IPS-11a (cell line): Measurements from ENCODE around the gene RANBP10.
"Not testable (repeated sequence)": the region's sequence is repeated elsewhere in the genome, so short reads cannot be mapped to it uniquely, and the experiment has no call there.

Experiments used
- H3K4me3 ChIP-seq: one replicate; pipeline ENCODE4 v1.5.1; 2013; ENCODE audit warnings: low read depth, low read length, control low read depth

The RANBP10 gene

GRCh38 chr16:67806428-67807147, at the start of gene RANBP10, which contains the start of gene TSNAXIP1:
TSS of gene RANBP10 (minus strand) at chr16:67806560. CDS start at chr16:67806536, 24 bp downstream.
TSS of gene TSNAXIP1 (plus strand) at chr16:67806889. CDS start at chr16:67807150, 261 bp downstream.
- H3K4me3 ChIP-seq = peak within 1 kb of the TSS; percentile 96

DNA sequence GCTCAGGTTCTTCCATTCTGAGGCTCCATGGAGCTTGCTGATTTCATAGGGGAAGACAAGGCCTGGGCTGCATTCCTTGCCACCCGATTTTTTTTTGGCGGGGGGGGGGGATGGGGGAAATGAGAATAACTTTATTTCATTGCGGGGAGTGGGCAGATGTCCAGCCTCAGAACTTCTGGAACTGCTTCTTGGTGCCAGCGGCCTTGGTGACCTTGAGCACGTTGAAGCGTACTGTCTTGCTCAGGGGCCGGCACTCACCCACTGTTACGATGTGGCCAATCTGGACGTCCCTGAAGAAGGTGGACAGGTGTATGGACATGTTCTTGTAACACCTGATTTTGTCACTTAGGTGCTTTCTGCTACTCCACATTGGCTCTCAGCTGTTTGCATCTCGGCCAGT, 49.4 kb upstream of the RANBP10 start:
- no peak overlapping the region for H3K4me3 ChIP-seq

- H3K4me3 ChIP-seq = no peak overlapping the region
Measured at GRCh38 chr16:67853670-67854069, 47.3 kb upstream of the RANBP10 start.

DNA sequence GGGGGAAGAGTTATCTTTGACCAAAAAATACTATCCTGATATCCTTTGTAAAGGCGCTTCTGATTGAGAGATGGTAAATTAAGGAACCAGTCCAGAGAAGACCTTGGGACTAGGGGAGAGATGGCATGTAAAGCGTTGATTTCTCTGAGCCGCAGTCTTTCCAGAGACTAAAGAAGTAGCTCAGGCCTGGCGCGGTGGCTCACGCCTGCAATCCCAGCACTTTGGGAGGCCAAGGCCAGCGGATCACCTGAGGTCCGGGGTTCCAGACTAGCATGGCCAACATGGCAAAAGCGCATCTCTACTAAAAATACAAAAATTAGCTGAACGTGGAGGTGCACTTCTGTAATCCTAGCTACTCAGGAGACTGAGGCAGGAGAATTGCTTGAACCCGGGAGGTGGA, 41.8 kb upstream of the RANBP10 start:
- peak overlapping the region; percentile 85 for H3K4me3 ChIP-seq

DNA sequence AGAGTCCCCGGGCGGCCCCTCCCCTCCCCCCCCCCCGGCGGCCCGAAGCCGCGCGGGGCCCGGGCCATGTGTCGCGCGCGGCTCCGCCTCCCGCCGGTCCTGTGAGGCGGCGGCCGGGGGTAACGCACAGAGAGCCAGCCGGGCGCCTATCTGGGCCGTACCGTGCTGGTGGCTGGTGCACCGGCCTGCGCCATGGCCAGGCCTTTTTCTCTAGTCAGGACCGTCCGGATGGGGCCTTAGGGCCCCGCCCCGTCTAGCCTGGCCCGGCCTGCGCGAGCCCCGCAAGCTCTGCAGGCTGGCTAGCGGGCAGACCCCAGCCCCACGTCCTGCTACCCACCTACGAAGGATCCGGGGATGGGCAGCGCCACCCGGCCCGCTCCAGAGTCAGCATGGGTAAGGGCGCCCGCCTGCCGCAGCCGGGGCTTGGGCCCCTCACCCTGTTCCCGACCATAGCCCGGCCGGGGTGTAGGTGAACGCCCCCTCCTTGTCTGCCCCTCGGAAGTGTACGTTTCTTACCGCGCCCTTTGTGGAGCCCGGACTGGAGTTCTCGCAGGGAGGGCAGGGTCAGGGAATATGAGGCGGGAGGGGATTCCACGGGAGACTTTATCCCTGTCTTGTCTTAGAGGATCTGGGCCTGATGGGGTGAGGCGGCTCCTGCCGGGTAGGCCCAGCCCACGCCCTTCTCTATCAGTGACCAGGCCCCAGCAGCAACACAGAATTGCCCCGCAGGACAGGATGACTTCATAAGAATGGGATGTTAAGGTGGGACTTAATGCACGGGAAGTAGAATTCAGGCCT, 40.9 kb upstream of the RANBP10 start, which contains the start of gene CENPT:
Gene CENPT (minus strand): TSS at position 630 of the 798 bp plus-strand sequence. CDS start 13,834 bp downstream, outside the sequence.
- H3K4me3 ChIP-seq = peak within 1 kb of the TSS; percentile 85

- peak within 1 kb of the TSS; percentile 85 for H3K4me3 ChIP-seq
Measured at GRCh38 chr16:67846320-67847063, 40.1 kb upstream of the RANBP10 start, which contains the start of gene NUTF2. TSS of gene NUTF2 (plus strand) at chr16:67846933. CDS start at chr16:67865131, 18,198 bp downstream.

GRCh38 chr16:67846063-67846319, 39.6 kb upstream of the RANBP10 start:
- peak overlapping the region; percentile 50 for H3K4me3 ChIP-seq

DNA sequence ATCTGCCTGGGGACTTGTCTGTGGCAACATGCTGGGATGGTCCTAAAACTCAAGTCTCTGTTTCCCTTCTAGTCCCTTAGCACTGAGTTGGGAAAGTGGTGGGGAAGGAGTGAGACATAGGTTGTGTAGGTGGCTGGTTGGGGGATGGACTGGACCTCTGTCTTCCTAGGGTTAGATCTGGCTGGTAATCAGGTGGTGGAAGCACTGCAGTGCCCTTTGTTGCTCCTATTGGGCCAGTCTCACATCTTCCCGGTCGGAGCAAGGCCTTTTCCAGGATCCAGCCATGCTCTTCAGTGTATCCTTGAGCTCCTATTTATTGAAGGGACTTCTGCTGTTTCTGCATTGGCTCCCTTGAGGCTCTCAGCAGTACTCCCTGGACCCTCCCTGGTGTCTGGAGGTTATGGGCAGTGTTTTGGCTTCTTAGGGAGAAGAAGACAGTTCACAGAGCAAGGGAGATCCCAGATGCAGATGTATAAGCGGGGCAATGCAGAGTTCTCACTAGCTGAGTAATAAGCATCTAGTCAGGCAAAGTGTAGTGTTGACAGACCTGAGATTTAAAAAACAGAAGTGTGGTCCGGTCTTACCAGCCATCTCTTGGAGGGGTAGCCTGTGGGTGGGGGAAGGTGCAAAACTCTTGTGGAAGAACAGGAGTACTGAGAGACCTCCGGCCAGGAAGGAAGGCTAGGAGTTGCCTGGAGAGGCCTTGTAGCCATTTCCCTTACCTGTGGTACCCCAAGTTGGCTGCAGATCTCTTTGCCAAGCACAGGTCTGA, 39.1 kb upstream of the RANBP10 start:
- peak overlapping the region; percentile 50 for H3K4me3 ChIP-seq

GRCh38 chr16:67844497-67844896, 38.1 kb upstream of the RANBP10 start:
- H3K4me3 ChIP-seq = no peak overlapping the region

- H3K4me3 ChIP-seq = peak overlapping the region; percentile 97
Measured at GRCh38 chr16:67843343-67843765, 37.0 kb upstream of the RANBP10 start.

GRCh38 chr16:67842509-67843342, 36.4 kb upstream of the RANBP10 start:
- H3K4me3 ChIP-seq = peak overlapping the region; percentile 97

DNA sequence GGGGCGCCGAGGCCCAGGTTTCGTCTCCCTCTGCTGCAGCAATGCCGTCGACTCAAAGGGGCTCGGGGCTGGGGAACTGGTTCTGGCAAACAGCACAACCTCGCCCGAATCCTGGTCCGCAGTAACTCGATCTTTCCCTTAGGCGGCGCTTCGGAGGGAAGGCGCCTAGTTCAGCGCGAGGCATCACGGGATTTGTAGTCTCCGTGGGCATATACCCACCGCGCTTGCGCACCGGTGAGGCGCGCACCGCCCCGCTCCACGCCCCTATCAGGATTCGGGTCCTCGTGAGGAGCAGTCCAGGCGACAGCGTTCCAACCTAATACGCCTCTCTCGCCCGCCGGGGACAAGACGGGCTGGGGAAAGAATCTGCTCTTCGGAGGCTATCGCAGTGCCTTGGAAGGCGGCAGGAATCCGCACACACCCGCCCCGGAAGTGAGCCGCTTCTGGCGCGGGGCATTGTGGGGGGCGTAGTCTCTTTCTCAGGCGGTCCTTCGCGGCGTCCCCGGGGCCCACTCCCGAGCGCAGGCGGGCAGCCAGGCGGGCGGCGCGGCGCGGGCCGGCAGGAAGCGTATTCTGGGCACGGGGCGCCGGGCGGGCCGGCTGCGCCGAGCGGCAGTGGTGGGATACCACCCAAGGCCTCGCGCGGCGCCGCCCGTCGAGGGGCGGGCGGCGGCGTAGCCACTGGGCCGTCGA, 35.6 kb upstream of the RANBP10 start, which contains the start of gene THAP11:
Gene THAP11 (plus strand): TSS at position 505 of the 693 bp plus-strand sequence. CDS start 235 bp downstream, outside the sequence.
- H3K4me3 ChIP-seq = peak within 1 kb of the TSS; percentile 97

GRCh38 chr16:67841198-67841815, 34.9 kb upstream of the RANBP10 start:
- H3K4me3 ChIP-seq = no peak overlapping the region

GRCh38 chr16:67837811-67838210, 31.5 kb upstream of the RANBP10 start:
- H3K4me3 ChIP-seq = no peak overlapping the region

DNA sequence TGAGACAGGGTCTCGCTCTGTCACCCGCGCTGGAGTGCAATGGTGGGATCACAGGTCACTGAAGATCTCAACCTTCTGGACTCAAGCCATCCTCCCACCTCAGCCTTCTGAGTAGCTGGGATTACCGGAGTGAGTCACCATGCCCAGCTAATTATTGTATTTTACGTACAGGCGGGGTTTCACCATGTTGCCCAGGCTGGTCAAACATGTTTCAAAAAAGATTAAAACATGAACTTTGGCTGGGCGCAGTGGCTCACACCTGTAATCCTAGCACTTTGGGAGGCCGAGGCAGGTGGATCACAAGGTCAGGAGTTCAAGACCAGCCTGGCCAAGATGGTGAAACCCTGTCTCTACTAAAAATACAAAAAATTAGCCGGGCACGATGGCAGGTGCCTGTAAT, 30.8 kb upstream of the RANBP10 start:
- not testable (repeated sequence) for H3K4me3 ChIP-seq

DNA sequence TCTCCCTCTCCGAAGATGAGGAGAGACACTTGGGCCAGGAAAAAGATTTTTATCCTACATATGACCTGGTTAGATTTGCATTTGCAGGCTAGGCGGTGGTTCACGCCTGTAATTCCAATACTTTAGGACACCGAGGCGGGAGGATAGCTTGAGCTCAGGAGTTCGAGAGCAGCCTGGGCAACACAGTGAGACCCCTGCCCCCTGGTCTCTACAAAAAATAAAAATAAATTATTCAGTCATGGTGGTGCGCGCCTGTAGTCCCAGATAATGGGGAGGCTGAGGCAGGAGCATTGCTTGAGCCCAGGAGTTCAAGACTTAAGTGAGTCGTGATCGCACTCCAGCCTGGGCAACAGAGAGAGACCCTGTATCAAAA, 27.9 kb upstream of the RANBP10 start:
- peak overlapping the region; percentile 84 for H3K4me3 ChIP-seq

- peak overlapping the region; percentile 84 for H3K4me3 ChIP-seq
Measured at GRCh38 chr16:67833415-67834241, 27.3 kb upstream of the RANBP10 start.

- peak overlapping the region; percentile 84 for H3K4me3 ChIP-seq
Measured at GRCh38 chr16:67833030-67833414, 26.7 kb upstream of the RANBP10 start.
